HG03354 (cell line): ENCODE data around the gene CACHD1.
"Not testable (repeated sequence)": the region's sequence is repeated elsewhere in the genome, so short reads cannot be mapped to it uniquely, and the experiment has no call there.

Experiments
- ATAC-seq: cut with Tn5 transposase; IDR thresholded peaks from one replicate; pipeline ENCODE4 v1.9.1; 2021; ENCODE audit warnings: mild to moderate bottlenecking; ENCODE audit not compliant: unreplicated experiment, poor library complexity, severe bottlenecking

Gene CACHD1

DNA sequence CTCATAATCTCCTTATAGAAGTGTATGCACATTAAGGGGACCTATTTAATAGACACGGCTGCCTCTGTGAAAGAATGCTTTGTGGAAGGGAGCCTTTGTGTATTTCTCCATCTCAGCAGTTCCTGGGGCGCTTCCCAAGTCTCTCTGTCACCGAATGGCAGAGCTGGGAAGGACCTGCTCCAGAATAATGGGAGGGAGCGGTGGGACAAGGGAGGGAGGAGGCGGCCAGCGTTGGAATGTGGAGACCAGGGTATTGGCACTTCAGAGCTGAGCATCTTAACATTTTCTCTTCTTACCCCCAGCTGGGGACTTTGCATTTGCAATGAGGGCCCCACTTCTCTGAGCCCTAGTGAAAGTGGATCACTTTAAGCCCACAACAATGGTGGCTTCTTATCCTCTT is 23.9 kb downstream of the CACHD1 start:
- no peak for ATAC-seq

DNA sequence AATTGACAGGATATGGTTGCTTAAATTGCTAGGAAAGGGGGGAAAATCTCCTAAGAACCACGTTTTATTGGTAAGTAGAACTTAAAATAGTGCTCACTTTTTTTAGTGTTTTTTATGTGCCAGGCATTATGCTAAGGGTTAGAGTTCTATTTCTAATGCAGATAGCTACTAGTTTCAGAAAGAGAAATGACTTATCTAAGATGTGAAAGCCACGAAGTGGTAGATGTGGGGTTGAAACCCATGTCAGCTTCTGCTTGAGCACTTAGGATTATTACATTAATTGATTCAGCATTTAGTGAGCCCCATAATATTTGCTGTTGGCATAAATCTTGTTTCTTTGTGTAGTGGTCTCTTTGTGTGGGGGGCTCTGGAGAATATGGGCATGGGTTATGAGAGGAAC is 24.7 kb downstream of the CACHD1 start:
- no peak for ATAC-seq

DNA sequence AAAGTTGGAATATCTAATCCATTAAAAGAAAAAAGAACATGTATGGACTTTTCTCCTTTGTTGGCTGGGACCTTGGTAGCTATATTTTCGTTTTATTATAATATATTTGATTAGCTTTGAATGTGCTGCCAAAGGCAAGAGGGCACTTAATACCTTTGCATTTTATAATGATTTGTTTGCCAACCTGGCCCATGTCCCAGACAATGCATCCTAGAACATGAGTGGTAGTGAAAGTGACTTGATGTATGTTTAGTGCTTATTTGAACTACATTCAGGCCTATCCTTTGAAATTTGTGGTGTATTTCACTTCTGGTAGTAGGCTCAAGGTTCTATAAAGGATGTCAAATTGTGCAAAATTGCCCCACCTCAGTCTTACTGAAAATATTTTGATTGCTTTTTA is 25.9 kb downstream of the CACHD1 start:
- ATAC-seq, result no peak

DNA sequence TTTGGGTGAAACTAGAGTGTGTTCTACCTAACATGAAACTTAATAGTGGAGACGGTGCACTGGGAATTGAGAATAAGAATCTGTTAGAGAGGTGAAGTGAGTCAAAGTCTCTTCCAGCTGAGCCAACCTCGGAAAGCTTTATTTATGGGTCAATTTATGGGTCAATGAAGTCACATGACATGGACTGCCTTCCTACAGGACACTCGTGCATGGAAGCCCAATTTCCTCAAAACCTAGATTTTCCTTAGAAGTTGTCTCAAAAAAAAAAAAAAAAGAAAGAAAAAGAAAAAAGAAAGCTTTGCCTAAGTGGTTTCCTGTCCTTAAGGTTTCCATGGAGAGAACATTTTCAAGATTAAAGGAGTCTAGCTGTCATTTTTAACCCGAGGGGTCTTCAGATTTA is 26.7 kb downstream of the CACHD1 start:
- no peak for ATAC-seq

DNA sequence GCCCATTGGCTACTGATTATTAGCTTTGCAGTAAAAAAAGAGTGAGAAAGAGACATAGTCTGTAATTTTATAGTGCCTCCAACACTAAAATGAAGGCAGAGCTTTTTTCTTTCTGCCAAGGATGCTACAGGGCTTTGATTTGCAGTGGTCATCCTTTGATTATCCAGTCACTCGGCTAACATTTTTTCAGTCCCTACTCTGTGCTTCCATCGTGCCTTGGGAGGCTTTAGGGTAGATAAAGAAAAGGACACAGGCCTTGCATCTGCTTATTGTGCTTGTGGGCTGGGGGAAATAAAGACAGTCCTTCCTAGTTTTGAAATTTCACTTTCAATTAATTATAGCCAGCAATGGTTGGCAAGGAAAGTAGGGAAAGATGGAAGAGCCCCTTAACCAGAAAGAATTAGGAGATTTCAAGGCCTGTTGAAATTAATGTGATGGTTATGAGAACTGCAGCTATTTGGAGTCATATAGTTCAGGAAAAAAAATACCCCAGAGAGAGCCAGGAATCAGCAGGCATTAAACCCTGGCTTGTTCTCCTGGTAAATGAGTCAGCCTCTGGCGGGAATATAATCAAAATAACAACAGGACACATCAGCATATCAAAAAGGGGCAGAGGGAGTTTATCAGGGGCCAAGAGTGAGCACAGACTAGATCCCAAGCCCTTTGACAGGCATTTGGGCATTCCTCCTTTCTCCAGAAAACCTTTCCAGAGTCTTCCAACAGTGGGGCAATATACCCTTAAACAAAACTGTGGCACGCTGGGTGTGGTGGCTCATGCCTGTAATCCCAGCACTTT is 27.4 kb downstream of the CACHD1 start:
- no peak for ATAC-seq

DNA sequence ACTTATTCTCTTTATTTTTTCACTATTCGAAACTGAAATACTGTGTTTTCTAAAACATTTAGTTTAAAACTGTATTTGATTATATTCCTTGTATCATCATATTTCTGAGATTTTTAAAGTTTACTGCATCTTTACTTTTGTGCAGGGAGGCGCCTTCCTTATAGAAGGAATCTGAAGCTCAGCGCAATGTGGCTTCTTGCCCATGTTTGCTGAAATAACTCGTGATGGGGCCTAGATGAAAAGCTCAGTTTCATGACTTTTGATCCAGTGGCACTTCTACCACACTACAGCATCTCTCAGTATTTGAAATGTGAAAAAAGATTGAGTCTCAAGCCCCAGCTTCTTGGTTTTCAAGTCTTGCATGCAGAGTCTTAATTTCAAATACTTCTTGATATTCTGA is 28.4 kb downstream of the CACHD1 start:
- no peak for ATAC-seq

DNA sequence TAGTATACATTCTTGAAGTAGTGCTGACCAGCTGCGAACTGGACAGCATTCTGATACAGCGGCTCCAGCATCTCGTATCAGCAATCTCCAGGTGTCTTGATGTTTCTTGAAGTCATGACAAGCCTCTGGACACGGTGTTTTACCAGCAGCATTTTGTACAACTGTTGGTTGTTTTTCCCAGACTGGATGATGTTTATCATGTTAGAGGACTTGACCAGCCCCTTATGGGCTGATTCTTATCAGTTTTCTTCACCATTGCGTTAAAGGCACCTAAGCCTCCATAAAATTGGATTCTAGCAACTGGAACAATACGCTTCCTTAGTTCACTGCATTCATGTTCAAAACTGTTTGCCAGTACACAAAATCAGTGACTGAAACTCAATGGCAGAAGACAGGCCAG is 29.1 kb downstream of the CACHD1 start:
- ATAC-seq, result no peak

DNA sequence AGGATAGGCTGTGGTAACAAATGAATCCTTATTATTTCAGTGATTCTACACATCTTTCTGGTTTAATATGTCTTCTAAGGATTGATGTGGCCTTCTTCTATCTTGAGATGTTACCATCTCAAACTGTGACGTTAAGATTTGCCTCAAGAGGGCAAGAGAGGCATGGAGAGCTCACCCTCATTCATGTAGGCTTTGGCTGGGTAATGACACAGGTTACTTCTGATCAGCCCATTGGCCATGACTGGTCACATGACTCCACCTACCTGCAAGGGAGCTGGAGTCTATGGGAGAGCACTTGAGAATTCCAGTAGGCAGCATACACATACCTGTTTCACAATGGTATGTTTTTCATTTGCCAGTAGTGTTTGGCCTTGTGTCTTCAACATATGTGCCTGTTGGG is 30.0 kb downstream of the CACHD1 start:
- no peak for ATAC-seq

DNA sequence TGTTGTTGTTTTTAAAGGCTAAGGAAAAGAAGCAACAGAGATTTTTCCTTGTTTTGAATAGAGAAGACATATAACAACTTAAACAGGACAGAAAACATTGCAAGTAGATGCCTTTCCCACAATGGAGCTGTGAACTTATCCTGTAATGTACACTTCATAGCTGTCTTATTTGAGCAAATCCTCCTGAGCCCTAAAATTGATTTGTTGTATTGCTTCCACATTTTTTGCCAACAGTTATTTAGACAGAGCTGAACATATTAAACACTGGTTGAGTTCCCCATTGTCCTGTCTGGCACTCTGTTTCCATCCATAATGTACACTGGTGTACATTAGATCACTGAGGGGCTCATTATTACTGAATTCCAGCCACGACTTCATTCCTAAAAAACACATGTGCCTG is 32.2 kb downstream of the CACHD1 start:
- ATAC-seq, result no peak

DNA sequence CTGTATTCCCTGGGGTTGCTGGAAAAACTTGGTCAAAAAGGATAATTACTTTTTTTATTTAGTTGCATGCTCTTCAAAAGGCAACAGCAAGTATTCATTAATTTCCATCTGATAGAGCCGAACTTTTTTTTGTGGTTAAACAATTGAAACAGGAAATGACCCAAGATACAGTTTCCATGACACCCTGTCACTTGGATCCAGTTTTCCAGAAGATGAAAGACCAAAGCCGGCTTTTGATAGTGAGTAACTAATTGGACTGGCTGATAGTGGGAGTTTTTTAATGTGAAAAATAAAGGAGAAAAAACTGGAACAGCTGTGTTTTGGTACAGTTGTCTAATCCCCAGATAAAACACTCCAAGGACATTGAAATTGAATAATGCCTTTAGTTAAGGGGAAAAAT is 33.0 kb downstream of the CACHD1 start:
- no peak for ATAC-seq

DNA sequence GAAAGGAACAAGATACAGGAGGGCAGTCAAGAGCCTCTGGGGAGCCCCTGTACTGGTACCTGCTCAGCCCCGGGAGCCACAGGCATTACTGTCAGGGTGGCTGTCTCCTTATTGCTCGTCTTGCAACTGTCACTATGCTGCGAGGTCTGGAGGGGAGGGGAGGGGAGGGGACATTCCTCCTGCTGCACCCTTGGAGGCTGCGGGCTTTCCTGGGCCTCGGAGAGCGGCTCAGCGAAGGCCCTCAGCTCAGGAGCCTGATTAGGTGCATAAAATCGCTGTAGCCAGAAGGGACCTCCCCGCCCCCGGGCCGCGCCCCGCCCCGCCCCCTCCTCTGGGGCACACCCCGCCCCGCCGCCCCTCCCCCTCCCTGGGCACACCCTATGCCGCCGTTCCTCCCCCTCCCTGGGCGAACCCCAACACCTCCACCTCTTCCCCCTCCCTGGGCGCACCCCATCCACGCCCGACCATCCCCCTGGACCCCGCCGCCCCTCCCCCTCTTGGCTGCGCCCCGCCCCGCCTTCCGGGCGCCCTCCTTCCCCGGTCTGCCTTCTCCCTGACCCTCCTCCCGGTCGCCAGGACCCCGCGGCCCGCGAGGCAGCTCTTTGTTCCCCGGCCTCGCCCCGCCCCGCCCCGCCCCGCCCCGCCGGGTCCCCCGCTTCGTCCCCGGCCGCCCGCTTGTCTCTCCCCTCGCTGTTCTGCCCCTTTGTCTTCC is 35.5 kb downstream of the CACHD1 start:
- ATAC-seq, result no peak

DNA sequence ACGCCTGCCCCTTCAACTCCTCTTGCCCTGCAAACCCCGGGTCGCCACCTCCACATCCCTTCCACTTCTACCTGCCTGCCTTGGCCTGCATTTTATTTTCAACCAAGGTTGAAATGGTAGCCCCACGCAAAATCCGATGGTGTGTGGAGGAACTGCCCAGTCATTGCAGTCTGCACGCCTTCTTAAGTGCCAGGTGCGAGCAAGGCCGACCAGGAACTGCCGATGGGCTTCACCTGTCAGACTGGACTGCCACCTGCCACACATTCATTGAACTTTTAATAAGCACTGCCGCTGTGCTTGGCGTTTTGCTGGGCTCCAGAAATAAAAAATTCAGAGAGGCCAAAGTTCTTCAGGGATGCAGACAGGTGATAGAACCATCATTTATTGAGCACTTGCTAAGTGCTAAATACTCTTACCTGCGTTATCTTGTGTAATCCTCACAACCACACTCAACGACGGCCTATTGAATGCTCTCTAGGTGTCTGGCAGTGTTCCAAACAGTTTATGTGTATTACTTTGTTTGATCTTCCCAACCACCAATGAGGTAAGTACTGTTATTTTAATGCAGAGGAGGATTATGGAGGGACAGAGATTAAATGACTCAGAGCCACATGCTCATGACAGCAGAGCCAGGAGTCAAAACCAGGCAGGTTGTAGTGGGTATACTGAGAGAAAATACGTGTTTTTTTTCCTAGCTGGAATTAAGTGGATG is 36.2 kb downstream of the CACHD1 start:
- no peak for ATAC-seq

DNA sequence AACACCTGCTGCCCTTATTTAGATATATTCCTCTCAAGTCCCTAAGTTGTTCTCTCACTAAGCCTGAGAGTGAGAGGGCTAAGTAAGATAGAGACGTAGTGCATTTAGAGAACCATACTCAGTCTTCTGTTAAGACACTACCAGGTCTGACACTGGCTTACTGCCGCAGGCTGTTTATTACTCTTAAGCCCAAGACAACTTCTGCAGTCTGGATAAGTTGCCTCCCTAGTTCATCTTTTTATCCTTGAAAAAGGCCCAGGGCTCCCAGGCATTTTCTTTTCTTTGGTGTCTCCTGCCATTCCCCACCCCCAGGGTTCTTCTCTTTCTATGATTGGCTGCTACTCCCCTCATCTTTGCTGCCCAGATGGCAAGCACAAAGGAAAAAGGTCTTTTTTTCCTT is 38.7 kb downstream of the CACHD1 start:
- no peak for ATAC-seq

DNA sequence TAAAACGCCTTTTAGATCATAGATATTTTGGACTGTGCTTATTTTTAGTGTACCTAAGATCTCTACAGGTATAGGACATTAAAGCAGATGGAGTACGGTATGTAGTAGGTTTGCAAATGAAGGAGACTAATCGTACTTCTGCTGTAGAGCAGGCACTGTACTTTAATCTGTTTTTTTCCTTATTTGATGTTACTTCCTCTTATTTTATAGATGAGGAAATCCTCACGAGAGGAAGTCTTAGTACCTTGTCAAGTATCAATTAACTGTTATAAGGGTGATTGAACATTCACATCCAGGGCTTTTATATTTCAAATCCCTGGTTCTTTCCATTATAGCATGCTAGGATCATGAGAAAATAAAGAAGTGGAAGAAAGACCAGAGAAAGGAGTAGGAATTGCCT is 41.1 kb downstream of the CACHD1 start:
- no peak for ATAC-seq

DNA sequence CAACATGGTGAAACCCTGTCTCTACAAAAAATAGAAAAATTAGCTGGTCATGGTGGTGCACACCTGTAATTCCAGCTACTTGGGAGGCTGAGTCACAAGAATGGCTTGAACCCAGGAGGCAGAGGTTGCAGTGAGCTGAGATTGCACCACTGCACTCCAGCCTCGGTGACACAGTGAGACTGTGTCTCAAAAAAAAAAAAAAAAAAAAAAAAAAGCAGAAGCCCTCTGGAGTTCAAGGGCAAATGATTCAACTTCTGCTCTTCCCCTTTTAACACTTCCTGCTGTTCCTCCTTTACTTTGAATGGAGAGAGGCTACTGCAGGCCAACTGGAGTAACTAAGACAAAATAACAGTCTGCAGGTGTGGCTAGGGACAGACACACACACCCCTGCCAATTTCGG is 42.3 kb downstream of the CACHD1 start:
- not testable (repeated sequence) for ATAC-seq

DNA sequence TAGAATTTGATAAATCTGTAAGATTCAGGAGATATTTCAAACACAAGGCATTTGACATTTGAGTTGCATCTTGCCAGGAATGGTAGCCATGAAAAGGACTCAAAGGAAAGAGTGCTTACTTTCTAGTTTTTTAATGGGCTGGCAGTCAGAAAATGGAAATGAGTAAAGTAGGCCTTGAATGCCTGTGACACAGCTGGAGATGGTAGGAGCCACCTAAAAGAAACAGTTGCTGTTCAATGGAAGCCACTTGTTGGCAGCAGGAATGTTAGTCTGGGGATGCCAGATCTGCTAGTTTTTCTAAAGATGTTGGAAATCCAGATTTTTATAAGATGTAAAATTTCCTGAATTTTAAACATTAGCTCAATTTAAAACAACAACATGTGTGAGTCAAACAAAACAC is 43.6 kb downstream of the CACHD1 start:
- no peak for ATAC-seq

DNA sequence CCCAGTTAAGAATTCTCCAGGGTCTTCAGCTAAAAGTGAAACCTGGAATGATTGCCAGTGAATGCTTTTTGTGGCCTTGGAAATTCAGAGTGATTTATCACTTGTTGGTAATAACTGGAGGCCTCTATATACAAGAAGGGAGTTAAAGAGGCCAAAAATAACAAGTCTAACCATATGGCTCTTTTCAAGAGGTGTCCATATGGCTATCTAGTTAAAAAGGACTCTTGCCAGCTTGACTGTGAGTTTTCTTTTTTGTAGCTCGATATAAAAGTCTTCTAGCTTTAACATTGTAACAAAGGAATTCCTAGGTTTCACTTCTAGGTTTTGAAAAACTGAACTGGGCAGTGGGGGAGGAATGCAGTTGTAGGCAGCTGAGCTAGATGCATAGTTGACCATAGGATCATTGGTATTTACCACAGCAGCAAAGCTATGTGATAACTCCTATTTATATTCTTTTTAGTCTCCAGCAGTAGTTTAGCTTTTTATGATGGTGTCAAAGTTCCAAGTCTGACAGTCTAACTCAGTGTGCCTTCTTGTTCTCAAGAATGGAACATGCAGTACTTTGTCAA is 44.4 kb downstream of the CACHD1 start:
- no peak for ATAC-seq

DNA sequence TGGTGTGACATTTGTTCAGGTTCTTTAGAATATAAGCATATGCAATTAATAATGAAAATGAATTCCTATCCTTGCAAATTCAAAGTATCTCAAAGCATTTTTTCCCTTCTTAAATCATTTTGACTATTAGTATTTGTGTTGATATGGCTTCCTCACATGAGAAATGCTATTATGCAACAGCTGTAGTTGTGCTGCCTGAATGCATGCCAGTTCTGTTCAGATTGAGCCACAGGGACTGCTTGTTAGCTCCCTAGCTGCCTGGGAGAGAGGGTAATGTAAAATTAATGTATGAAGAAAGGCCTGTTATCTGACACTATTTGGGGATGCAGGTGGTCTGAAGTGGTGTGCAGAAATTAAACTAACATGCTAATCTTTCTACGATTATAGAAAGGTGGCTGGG is 45.5 kb downstream of the CACHD1 start:
- ATAC-seq, result no peak

DNA sequence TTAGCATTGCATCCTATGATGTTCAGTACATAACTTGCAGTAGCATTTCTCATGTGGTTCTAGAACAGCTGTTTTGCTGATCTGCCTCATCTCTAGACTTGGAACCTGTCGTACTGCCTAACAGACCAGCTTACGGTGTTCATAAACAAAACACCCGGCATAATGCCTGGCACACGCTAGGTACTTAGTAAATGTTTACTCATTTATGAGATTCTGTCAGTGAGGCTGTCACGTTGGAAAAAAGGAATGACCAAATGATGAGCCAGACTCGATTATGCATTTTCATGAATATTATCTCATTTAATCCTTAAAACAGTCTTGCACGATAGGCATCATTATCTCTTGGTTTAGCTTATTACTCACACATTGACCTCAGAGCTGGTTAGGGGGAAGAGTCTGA is 46.4 kb downstream of the CACHD1 start:
- ATAC-seq, result no peak

DNA sequence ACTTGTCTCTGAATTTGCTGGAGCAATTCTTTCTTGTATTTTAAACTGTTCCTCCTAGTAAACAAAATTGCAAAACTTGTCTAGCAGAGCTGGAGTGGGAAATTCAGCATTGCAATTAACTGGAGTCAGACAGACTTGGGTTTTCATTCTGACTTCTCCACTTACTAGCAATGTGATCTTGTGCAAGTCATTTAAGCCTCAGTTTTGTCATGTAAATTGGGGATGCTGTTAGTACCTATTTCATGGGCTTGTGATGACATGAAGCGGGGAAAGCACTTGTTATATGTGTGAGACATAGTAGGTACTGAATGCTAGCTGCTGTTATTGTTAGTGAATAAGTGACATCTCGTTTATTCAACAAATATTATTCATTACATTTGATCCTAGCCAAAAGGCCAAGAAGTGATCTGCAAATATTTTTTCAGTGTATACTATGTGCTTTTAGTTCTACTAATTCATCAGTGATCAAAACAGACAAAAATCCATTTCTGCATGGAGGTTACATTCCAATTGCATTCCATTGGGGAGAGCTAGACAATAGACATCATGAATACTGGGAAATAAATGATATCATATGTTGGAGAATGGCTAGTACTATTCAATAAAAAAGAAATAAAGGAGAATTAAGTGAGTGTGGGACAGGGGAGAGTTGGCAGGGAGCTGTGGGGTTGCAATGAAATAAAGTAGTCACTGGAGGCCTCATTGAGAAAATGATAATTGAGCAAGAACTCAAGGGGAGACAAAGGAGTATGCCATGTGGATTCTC is 47.1 kb downstream of the CACHD1 start:
- ATAC-seq, result no peak
